NCI-H2227 (cell line): ENCODE results near the gene TBX15.

ENCODE experiments used
- DNase-seq: peaks from one replicate; lab custom pipeline; 2025; ENCODE audit not compliant: unreplicated experiment; lab: John Stamatoyannopoulos, UW

The TBX15 gene

DNA sequence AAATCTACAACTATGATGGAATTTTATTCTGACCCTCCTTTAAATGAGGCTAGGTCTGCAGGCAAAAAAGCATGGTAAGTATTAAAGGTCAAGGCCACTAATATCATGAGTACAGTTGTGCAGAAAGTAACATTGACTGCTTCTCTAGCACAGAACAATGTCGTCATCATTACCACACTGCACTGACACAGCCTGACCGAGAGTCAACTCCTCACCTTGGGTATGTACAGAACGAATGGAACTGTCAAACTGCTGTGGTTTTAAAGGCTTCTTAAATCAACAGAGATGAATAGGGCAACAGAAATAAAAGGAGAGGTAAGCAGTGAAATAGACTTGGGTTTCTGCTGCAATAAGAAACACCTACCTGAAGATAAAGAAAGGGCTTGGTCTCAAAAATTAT, 88.8 kb downstream of the TBX15 start:
- no peak for DNase-seq

DNA sequence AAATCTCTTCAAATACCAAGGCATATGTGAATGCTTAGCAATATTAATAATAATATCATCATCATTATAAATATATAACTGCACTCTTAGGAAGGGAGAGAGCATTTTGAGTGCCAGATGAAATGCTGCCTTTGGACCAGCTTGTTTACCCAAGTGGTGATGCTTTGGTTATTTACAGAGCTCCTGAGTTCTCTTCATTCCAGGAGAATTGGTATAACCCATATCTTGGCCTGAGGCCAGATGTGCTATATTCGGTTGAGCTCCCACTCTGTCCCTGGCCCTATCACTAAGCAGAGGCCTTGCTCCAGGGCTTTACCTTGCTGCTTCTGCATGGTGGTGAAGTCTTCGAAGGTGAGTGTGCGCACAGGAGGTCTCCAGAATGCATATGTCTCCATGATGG, 89.4 kb downstream of the TBX15 start:
- DNase-seq = no peak

DNA sequence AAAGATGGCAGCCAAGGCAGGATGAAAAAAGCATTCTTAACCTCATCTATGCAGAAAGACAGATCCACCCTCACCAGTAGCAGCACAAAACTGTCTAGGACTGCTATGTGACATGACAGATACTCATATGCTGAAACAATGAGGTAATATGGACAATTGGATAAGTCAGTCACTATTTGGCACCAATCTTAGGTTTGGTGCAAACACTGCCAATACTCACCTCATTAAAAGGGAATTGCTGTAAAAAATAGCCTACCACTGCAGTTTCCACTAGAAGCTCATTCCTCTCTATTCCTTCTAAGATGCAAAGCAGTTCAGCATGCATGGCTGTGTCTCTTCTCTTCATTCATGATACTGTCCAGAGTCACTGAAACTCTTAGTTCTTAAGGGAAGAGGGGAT, 91.7 kb downstream of the TBX15 start:
- DNase-seq = no peak

DNA sequence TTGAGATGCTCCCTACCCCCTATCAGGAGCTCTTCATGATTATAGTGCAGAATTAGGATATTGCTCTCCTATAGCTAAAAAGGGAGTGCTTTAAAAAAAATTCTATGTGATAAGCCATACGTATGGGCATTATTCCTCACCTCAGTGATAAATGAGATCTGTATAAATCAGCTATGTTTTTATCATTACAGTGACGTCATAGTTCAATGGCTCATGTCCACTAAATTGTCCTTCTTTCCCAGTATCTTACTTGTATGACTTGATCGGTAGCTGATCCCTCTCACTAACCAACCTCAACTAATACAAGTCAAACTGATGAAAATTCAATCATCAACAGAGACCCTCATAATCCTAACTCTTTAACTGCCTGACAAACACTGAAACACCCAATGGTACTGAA, 93.3 kb downstream of the TBX15 start:
- DNase-seq = no peak

DNA sequence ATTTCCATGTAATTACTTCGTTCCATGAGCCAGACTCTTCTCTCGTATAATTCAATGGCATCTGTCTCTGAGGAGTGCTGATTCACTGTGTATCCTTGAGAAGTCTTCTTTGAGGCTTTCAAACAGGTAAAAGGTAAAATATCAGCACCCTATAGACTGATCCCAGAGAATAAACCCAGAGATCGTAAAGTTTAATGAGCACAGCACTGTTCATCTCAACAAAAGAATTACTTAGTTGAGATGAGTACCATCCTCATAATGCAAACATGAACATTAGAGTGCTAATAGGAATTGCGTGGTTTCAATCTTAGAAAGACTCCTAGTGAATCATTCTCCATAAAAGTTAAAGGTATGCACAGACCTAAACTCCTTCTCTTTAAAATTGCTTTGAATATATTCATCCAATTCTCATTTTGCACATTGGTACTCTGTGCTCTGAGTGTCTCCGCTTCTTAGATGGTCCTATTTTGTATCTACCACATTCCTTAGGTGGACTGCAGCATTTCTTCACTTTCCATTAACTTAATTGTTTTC, 97.2 kb downstream of the TBX15 start:
- DNase-seq = no peak

DNA sequence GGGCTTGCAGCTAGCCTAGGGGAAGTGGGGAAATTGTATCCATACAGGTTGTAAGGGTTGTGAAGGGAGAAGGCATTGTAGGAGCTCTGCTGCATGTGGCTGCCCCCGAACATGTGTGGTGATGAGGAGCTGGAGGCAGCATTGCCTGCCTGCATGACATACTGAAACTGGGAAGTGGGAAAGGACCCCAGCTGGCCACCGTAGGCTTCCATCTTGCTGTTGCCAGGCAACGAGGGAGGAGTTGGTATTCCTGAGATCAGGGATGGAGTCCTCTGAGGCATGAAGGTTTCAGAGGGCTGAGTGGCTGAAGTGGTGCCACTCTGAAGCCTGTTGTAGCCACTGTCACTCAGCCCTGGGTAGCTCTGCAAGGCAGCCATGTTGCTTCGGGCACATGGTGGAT, 103.2 kb downstream of the TBX15 start:
- no peak for DNase-seq

DNA sequence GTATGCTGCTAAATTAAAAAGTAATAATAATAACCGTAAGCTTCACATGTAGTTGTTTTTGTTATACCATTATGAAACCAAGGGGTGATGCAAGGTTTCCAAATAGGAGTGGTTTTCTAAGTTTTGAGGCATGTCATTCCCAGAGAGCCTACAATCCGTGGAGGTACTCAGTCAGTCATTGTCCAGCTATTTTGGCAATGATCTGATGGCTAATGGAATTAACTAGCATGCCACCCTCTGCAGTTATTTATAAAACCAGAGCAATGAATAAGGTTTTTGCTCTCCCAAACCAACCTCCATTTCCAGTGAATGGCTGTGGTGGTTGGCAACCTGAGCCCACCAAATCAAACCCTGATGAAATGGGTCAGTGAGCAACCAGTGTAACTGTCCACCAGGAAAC, 106.4 kb downstream of the TBX15 start:
- DNase-seq = no peak

DNA sequence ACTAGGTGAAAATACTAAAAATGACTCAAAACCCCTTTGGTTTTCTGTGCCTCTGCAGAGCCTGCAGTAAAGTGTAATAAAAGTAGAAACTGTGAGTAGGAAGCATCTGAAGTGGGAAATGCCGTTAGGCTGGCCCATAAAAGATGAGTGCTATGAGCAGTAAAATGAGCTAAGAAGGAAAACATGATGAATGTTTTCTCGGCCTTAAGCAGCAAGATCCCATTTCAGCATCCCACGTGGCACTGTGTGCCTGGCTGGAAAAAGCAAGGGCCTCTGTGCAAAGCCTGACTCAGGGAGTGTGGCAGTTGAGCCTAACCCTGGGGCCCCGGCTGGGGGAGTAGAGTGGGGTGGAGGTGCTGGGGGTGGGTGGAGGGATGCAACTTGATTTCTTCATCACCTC, 109.5 kb downstream of the TBX15 start:
- no peak for DNase-seq

DNA sequence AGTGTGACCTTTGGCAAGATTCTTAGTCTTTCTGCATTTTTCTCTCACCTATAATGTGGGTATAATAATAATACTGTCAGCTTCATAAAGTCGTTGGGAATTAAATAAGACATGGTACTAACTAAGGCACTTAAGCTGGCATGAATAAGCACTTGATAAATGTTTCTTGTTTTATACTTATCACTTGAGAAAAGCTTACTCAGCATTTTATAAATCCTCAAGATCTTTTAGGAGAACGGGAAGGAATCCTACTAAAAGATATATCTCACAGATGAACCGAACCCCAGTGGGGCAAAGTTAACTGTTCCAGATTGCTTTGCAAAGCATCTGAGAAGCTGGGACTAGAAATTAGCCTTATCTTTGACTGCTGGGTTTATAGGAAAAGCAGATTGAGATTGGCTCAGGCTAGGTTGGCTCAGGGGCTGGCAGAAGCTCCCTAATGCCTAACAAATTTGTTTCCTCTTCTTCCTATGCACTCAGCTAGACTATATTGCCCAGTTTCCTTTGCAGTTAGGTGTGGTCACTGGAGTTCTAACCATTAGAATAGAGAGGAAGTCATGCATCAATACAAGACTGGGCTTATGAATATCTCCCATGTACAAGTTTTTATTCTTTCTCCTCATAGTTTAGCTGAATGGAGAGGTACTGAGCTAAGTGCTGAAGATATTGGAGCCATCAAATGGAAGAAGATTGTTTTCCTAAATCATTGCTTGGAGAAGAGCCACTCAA, 110.3 kb downstream of the TBX15 start:
- no peak for DNase-seq

DNA sequence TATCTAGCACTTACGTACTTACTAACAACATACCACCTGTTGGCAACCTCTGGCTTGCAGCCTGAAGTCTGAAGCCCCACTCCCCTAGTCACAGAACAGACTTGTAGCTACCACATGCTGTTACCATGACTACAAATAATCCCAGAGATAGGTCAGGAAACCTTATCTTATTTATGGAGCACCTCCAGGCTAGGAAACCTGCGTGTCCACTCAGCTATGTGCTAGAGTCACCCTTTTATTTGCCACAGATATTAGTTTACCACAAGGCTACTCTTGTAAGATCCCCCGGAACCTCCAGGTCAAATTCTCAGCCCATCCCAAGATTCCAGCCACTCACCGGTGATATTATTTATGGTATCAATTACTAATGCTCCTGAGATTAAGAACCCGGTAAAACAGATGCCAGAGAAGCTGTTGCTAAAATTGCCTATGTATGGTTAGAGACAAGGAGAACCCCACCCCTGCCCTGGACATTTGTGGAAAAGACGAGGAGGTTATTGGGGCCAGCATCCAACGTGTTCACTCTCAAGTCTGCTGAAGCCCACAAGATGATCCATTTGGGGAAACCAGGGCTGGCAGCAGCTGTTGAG, 116.5 kb downstream of the TBX15 start:
- DNase-seq = no peak

DNA sequence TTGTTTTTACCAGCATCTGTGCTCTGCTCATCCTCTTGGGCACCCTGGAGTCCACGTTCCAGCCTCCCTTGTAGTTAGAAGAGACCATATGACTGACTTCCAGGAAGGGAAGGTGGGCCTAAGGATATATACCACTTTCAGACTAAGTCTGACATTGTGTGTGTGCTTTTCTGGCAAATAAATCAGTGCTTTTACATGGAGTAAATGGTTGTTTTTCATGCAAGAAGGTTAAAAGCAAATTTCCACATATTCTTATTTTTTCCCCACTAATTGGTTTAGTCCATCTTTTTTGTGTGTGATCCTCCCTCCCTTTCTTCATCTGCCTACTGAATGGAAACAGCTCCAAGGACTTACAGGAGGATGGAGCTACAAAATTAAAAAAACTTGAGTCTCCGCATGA, 119.8 kb downstream of the TBX15 start:
- DNase-seq = no peak

DNA sequence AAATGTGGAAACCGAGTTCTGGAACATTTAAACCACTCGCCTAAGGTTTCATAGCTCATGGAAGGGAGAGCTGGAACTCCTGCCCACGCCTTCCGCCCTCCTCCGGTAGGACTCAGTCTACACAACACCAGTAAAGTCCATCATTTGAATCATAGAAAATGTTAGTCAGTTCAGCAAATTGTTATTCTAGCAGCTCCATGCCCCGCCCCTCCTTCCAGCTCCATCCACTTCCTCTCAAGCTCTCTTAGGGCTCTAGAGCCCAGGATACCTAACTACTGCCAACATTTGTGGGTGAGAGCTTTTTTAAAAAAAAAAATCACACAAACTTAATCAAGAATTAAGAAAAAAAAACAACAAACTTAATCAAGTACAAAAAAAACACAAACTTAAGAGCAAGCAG, 121.8 kb downstream of the TBX15 start:
- DNase-seq = no peak

DNA sequence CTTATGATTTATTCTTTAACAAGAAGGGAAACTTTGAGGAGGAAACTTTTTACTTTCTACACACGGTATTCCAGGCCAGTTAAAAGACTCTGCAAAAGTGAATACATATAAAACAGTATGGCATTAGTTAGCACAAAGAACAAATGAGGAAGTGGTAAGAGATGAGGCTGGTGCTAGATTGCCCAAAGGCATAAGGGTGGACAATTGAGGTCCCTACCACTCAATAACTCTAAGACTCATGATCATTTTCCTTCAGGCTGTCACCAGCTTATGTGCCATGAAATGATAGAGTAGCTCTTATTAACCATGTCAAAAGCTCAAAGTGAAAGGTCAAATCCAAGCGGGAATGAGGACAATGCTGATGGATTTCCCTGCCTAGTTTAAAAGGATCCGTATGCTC, 124.5 kb downstream of the TBX15 start:
- no peak for DNase-seq

DNA sequence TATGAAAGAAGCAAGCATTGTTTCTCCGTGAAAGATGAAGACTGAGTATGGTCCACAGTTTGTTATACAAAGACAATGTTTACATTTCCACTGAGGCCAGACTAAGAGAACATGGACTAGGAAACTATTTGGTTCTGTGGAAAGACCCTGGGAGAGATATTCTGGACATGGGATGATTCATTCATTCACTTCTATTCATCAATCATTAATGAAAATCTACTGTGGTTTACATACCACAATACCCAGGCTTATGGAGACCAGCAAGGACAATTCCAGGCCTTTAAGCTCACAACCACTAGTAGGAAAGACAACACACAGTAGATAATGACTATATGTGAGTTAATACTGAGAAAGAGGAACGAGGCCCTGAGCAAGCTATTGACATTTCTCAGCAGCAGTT, 125.4 kb downstream of the TBX15 start:
- DNase-seq = no peak

DNA sequence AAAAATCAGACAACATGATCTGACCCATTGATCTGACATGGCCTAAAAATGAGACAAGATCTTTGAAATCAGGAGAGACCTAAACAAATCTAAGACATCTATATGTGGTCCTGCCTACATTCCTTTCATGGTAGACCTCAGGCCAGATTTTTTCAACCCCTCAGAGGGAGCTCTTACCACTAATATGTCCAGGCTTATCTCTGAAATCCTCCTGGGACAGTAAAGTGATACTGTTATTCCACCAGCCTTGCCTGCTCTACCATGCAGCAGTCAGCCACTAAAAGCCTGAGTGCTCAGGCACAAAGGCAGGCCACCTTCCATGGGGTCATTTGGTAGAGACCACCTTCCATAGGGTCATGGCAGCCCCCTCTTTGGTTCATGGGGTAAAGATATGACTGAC, 126.9 kb downstream of the TBX15 start:
- DNase-seq = no peak

DNA sequence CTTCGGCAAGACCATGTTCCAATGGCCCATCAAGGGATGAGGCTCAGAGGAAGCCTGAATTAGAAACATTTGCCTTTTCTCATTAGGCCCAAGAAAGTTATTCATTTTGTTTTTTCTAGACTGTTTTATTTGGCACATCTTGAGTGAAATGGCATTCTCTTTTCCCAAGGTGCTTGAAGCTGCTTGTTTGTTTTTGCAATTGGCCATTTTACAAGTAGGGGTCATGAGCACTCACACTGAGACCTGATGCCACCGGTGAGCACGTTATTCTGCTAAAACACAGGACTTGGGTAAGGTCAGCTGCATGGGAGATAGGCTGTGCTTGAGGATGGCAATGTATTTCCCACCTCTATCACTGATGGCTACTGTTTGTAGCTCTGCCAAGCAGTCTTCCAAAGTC, 128.1 kb downstream of the TBX15 start:
- no peak for DNase-seq

DNA sequence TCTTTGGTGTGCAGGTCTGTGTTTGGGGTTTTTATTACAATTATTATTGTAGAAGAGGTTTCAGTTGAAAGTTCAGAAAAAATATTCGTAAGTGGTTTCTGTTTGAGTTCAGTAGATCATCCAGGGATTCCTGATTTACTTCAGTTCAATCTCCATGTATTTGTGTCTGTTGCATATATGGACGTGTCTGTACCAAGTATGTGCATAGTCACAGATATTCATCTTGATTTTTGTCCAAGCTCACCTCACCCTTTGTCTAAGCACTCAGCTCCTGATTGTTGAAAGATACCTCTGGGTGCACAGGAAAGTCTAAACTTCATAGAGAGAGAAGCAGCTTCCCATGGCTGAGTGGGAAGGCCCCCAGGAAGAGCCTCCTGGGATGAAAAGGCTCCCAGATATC, 141.7 kb downstream of the TBX15 start:
- DNase-seq = no peak

DNA sequence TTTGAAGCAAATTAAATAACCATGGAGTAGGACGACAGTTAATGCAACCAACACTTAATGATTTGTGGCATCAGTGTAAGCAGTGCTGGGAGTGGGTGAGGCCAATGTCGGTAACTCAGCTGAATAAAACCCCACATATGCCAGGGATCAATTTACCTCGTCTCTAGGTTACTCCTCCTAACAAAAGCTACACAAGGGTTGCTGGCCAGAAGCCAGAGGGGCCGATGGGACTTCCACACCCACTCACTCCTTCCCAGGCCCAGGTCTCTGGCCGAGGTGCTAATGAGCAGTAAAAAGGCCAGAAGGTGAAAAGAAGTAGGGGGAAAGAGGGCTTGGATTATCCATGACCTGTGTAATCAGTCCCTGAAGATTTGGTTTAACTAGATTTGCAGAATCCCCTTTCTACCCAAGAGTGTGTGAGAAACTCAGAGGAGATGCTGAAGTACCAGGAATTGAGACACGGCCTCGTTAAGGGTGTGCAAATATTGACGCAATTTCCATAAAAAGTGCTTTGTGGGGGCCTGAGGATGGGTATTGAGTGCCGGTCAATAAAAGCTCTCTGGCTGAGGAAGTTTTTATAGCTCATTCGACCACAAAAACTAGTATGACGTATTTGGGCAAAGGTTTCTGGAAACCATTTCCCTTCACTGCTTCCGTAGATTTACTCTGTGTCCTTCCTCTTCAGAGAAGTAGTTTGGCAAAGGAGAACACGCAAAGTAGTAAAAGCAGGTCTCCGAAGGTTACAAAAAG, 145.5 kb downstream of the TBX15 start:
- DNase-seq = no peak

DNA sequence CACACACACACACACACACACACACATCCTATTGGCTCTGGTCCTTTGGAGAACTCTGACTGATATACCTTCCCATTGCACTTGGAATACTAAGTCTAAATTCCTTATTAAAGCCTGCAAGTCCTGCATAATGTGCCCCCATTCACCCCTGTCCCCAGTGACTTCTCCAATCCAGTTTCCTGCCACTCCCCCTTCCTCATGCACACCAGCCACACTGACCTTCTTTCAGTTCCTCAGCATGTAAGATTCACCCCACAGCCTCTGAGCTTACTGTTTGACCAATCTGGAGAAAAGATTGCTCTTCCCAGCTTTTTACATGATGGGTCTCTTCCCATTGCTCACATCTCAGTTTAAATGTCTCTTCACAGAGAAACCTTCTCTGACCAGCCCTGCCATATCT, 146.6 kb downstream of the TBX15 start:
- DNase-seq = no peak
